ENCODE data around the gene DUS4L. TPM values are rescaled to one million over a fixed set of nuclear protein-coding genes. Genes with fewer than 3 reads are reported as not detected.
"Not testable (repeated sequence)": the region's sequence is repeated elsewhere in the genome, so short reads cannot be mapped to it uniquely, and the experiment has no call there.

DUS4L gene
- total RNA-seq, 2 donors from 2014 or later: 13.2 to 18.0 TPM

GRCh38 chr7:107528461-107528860 is 35.3 kb upstream of the DUS4L start:
- DNase-seq: no peak
- no peak overlapping the region for H3K27ac ChIP-seq (ENCODE audit: low read depth, low read length)
- H3K4me3 ChIP-seq (ENCODE audit: low read length): no peak overlapping the region
- no peaks in the 10 kb centered on the region for H3K27me3 ChIP-seq (ENCODE audit: control insufficient read depth, insufficient read depth, low read length, poor library complexity, severe bottlenecking)
- H3K27me3 Mint-ChIP-seq (ENCODE audit: insufficient read depth): no peaks in the 10 kb centered on the region
- H3K9ac ChIP-seq (ENCODE audit: extremely low read depth, low read length, poor library complexity, severe bottlenecking): no peak overlapping the region
- H3K4me1 ChIP-seq (ENCODE audit: control insufficient read depth, insufficient read depth, low read length): no peaks in the 10 kb centered on the region
- H3K36me3 ChIP-seq (ENCODE audit: control insufficient read depth, insufficient read depth, low read length): peaks cover 12% of the 10 kb centered on the region
- H3K9me3 Mint-ChIP-seq: no peaks in the 10 kb centered on the region
- no peak overlapping the region for H3K27ac Mint-ChIP-seq
- H3K4me3 Mint-ChIP-seq: no peak overlapping the region
- H3K4me1 Mint-ChIP-seq: peaks cover 5% of the 10 kb centered on the region
- TF ChIP-seq CTCF (conservative IDR thresholded peaks at IDR 0.05): no peak
- H3K36me3 Mint-ChIP-seq (ENCODE audit: low read depth): peaks cover 24% of the 10 kb centered on the region
- H3K9me3 ChIP-seq (ENCODE audit: control insufficient read depth, low read length): no peaks in the 10 kb centered on the region

- peaks cover 5% of the 10 kb centered on the region for H3K4me1 Mint-ChIP-seq
- Histone ChIP-seq H3K27me3 (ENCODE audit: control insufficient read depth, insufficient read depth, low read length, poor library complexity, severe bottlenecking) (no peaks in the 10 kb centered on the region), H3K36me3 (ENCODE audit: control insufficient read depth, insufficient read depth, low read length) (peaks cover 11% of the 10 kb centered on the region), H3K9ac (ENCODE audit: extremely low read depth, low read length, poor library complexity, severe bottlenecking) (no peak overlapping the region), H3K9me3 (ENCODE audit: control insufficient read depth, low read length) (no peaks in the 10 kb centered on the region), H3K4me3 (ENCODE audit: low read length) (no peak overlapping the region), H3K4me1 (ENCODE audit: control insufficient read depth, insufficient read depth, low read length) (no peaks in the 10 kb centered on the region), H3K27ac (ENCODE audit: low read depth, low read length) (no peak overlapping the region)
- peaks cover 29% of the 10 kb centered on the region for H3K36me3 Mint-ChIP-seq (ENCODE audit: low read depth)
- no peak overlapping the region for H3K4me3 Mint-ChIP-seq
- DNase-seq: no peak
- no peaks in the 10 kb centered on the region for H3K27me3 Mint-ChIP-seq (ENCODE audit: insufficient read depth)
- no peak for TF ChIP-seq CTCF (conservative IDR thresholded peaks at IDR 0.05)
- H3K9me3 Mint-ChIP-seq: peaks cover 11% of the 10 kb centered on the region
- H3K27ac Mint-ChIP-seq: no peak overlapping the region
Observed at GRCh38 chr7:107530751-107531150, 33.0 kb upstream of the DUS4L start.

- H3K9ac ChIP-seq (ENCODE audit: extremely low read depth, low read length, poor library complexity, severe bottlenecking): no peak overlapping the region
- no peak overlapping the region for H3K4me3 ChIP-seq (ENCODE audit: low read length)
- no peak for DNase-seq
- H3K27me3 ChIP-seq (ENCODE audit: control insufficient read depth, insufficient read depth, low read length, poor library complexity, severe bottlenecking): no peaks in the 10 kb centered on the region
- H3K9me3 ChIP-seq (ENCODE audit: control insufficient read depth, low read length): peaks cover 4% of the 10 kb centered on the region
- H3K27ac ChIP-seq (ENCODE audit: low read depth, low read length): no peak overlapping the region
- H3K9me3 Mint-ChIP-seq: peaks cover 24% of the 10 kb centered on the region
- no peaks in the 10 kb centered on the region for H3K36me3 ChIP-seq (ENCODE audit: control insufficient read depth, insufficient read depth, low read length)
- H3K4me1 ChIP-seq (ENCODE audit: control insufficient read depth, insufficient read depth, low read length): no peaks in the 10 kb centered on the region
- no peak overlapping the region for H3K27ac Mint-ChIP-seq
- H3K4me3 Mint-ChIP-seq: no peak overlapping the region
- H3K27me3 Mint-ChIP-seq (ENCODE audit: insufficient read depth): no peaks in the 10 kb centered on the region
- peaks cover 5% of the 10 kb centered on the region for H3K4me1 Mint-ChIP-seq
- peaks cover 44% of the 10 kb centered on the region for H3K36me3 Mint-ChIP-seq (ENCODE audit: low read depth)
- TF ChIP-seq CTCF (conservative IDR thresholded peaks at IDR 0.05): no peak
Observed at GRCh38 chr7:107534139-107534538, 29.6 kb upstream of the DUS4L start.

GRCh38 chr7:107537228-107537627 is 26.5 kb upstream of the DUS4L start:
- Mint-ChIP-seq H3K9me3 (peaks cover 24% of the 10 kb centered on the region), H3K36me3 (ENCODE audit: low read depth) (peaks cover 47% of the 10 kb centered on the region)
- not testable (repeated sequence) for H3K4me3 ChIP-seq (ENCODE audit: low read length); H3K4me3 Mint-ChIP-seq; H3K4me1 Mint-ChIP-seq; H3K27ac Mint-ChIP-seq; H3K36me3 ChIP-seq (ENCODE audit: control insufficient read depth, insufficient read depth, low read length); DNase-seq; H3K9ac ChIP-seq (ENCODE audit: extremely low read depth, low read length, poor library complexity, severe bottlenecking); H3K4me1 ChIP-seq (ENCODE audit: control insufficient read depth, insufficient read depth, low read length); H3K27me3 ChIP-seq (ENCODE audit: control insufficient read depth, insufficient read depth, low read length, poor library complexity, severe bottlenecking); H3K27ac ChIP-seq (ENCODE audit: low read depth, low read length); H3K9me3 ChIP-seq (ENCODE audit: control insufficient read depth, low read length); H3K27me3 Mint-ChIP-seq (ENCODE audit: insufficient read depth)
- 97 to 100% methylated on average over 3 to 4 of the region's 4 CpGs for WGBS, 2 experiments (ENCODE audit: insufficient coverage in 1 of 2, insufficient read length in 1 of 2)
